ENCODE data around the gene ROBO1. TPM values are rescaled to one million over a fixed set of nuclear protein-coding genes. Genes with fewer than 3 reads are reported as not detected.

The ROBO1 gene
- polyA plus RNA-seq, 4 donors, result 80.6 to 111 (median 101) TPM

- no peak for DNase-seq (ENCODE audit: low read depth in 4 of 4, low spot score in 3 of 4)
Measured at GRCh38 chr3:79255292-79255691, 512.5 kb downstream of the ROBO1 start.

GRCh38 chr3:79253704-79254103 lies 514.1 kb downstream of the ROBO1 start:
- no peak for DNase-seq (ENCODE audit: low read depth in 4 of 4, low spot score in 3 of 4)

GRCh38 chr3:79253271-79253670 lies 514.5 kb downstream of the ROBO1 start:
- DNase-seq (ENCODE audit: low read depth in 4 of 4, low spot score in 3 of 4), result no peak

- DNase-seq (ENCODE audit: low read depth in 4 of 4, low spot score in 3 of 4), result no peak
Measured at GRCh38 chr3:79250746-79251145, 517.1 kb downstream of the ROBO1 start.

GRCh38 chr3:79249701-79250100 lies 518.1 kb downstream of the ROBO1 start:
- no peak for DNase-seq (ENCODE audit: low read depth in 4 of 4, low spot score in 3 of 4)

GRCh38 chr3:79247725-79248043 lies 520.1 kb downstream of the ROBO1 start:
- peak; percentile 16 to 58 (median 25) for DNase-seq (ENCODE audit: low read depth in 4 of 4, low spot score in 3 of 4)

GRCh38 chr3:79246875-79247724 lies 520.7 kb downstream of the ROBO1 start:
- no peak for DNase-seq (ENCODE audit: low read depth in 4 of 4, low spot score in 3 of 4)

GRCh38 chr3:79245284-79246138 lies 522.3 kb downstream of the ROBO1 start:
- no peak for DNase-seq (ENCODE audit: low read depth in 4 of 4, low spot score in 3 of 4)

- no peak for DNase-seq (ENCODE audit: low read depth in 4 of 4, low spot score in 3 of 4)
Measured at GRCh38 chr3:79236496-79236895, 531.3 kb downstream of the ROBO1 start.

GRCh38 chr3:79233431-79234060 lies 534.3 kb downstream of the ROBO1 start:
- no peak for DNase-seq (ENCODE audit: low read depth in 4 of 4, low spot score in 3 of 4)

GRCh38 chr3:79230266-79230665 lies 537.5 kb downstream of the ROBO1 start:
- DNase-seq (ENCODE audit: low read depth in 4 of 4, low spot score in 3 of 4), result no peak

- no peak for DNase-seq (ENCODE audit: low read depth in 4 of 4, low spot score in 3 of 4)
Measured at GRCh38 chr3:79217096-79217495, 550.7 kb downstream of the ROBO1 start.

- no peak for DNase-seq (ENCODE audit: low read depth in 4 of 4, low spot score in 3 of 4)
Measured at GRCh38 chr3:79215286-79215685, 552.5 kb downstream of the ROBO1 start.

GRCh38 chr3:79211586-79212359 lies 556.0 kb downstream of the ROBO1 start:
- no peak for DNase-seq (ENCODE audit: low read depth in 4 of 4, low spot score in 3 of 4)

GRCh38 chr3:79204351-79204750 lies 563.4 kb downstream of the ROBO1 start:
- DNase-seq (ENCODE audit: low read depth in 4 of 4, low spot score in 3 of 4), result no peak

GRCh38 chr3:79203144-79203519 lies 564.7 kb downstream of the ROBO1 start:
- DNase-seq (ENCODE audit: low read depth in 4 of 4, low spot score in 3 of 4), result no peak

GRCh38 chr3:79202471-79203143 lies 565.2 kb downstream of the ROBO1 start:
- DNase-seq (ENCODE audit: low read depth in 4 of 4, low spot score in 3 of 4), result no peak

- no peak for DNase-seq (ENCODE audit: low read depth in 4 of 4, low spot score in 3 of 4)
Measured at GRCh38 chr3:79200456-79200855, 567.3 kb downstream of the ROBO1 start.

- DNase-seq (ENCODE audit: low read depth in 4 of 4, low spot score in 3 of 4), result no peak
Measured at GRCh38 chr3:79199966-79200365, 567.8 kb downstream of the ROBO1 start.

GRCh38 chr3:79187426-79187825 lies 580.4 kb downstream of the ROBO1 start:
- no peak for DNase-seq (ENCODE audit: low read depth in 4 of 4, low spot score in 3 of 4)

All from right renal pelvis (tissue), 4 donors.